GM21737 (cell line): ENCODE results near the gene TBX4.
"Not testable (repeated sequence)": the region's sequence is repeated elsewhere in the genome, so short reads cannot be mapped to it uniquely, and the experiment has no call there.

Experiments used
- ATAC-seq: cut with Tn5 transposase; IDR thresholded peaks from one replicate; pipeline ENCODE4 v1.9.1; 2021; ENCODE audit warnings: mild to moderate bottlenecking, moderate library complexity; ENCODE audit not compliant: unreplicated experiment

Gene TBX4

DNA sequence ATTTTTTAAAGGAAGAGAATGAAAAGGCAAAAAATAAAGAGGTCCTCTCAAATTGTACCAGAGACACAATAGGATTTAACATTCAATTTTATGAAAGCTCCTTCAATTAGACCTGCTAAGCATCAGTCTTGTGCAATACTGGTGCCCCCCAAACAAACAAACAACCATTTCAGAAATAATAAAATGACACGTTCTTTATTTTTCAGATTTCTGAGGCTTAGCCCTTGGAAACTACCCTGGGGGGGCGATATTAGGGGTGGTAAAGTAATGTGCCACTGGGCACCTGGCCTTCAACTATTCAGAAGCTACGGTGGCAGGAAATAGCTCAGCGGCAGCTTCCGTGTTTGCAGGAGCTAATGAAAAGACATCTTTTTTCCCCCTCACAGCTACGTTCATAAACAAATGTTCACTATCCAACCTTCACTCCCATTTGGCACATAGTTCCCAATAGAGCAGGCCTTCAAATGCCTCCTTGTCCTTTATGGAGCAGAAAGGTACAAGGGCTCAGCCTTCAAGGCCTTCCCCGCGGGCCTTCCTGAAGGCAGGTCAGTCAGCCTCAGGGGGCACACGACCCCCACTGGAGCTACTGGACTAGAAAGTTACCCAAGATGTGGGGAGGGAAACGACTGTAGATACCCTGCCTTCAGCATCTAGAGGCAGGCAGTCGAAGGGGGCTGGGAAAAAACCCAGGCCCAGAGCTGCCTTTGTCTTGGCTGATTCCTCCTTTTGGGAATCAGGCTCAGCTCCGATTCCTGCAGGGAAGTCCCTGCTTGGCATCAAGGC is 44.1 kb downstream of the TBX4 start:
- ATAC-seq: no peak

- ATAC-seq: no peak
These were observed 44.9 kb downstream of the TBX4 start for GRCh38 chr17:61496957-61497653.

GRCh38 chr17:61498042-61498994 is 46.1 kb downstream of the TBX4 start:
- ATAC-seq: no peak

GRCh38 chr17:61499632-61500031 is 47.4 kb downstream of the TBX4 start:
- no peak for ATAC-seq

GRCh38 chr17:61500287-61500686 is 48.1 kb downstream of the TBX4 start:
- ATAC-seq: no peak

DNA sequence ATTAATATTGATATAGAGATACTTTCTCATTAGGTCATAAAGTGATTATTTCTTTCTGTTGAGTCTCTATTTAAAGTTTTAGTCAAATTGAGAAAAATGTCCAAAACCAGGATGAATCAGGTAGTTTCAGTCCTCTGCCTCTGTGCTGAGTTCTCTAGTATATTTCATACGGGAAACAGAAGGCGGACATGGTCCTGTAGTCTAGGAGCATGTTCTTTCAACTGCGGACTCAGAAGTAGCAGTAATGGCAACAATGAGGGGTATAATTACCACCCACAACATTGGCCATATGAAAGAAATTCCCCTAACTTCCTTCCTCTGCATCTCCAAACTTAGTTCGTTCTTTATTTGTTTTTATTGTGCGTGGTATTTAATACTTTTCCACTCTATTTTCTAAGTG is 50.1 kb downstream of the TBX4 start:
- no peak for ATAC-seq

GRCh38 chr17:61503961-61504360 is 51.7 kb downstream of the TBX4 start:
- no peak for ATAC-seq

GRCh38 chr17:61504697-61505096 is 52.5 kb downstream of the TBX4 start:
- no peak for ATAC-seq

- no peak for ATAC-seq
These were observed 53.8 kb downstream of the TBX4 start for GRCh38 chr17:61505846-61506627.

- no peak for ATAC-seq
These were observed 55.3 kb downstream of the TBX4 start for GRCh38 chr17:61507383-61508066.

- no peak for ATAC-seq
These were observed 56.7 kb downstream of the TBX4 start for GRCh38 chr17:61508912-61509311.

GRCh38 chr17:61509454-61509853 is 57.2 kb downstream of the TBX4 start:
- ATAC-seq: not testable (repeated sequence)

GRCh38 chr17:61510237-61510636 is 58.0 kb downstream of the TBX4 start:
- ATAC-seq: no peak

GRCh38 chr17:61510991-61511390 is 58.8 kb downstream of the TBX4 start:
- no peak for ATAC-seq

GRCh38 chr17:61511480-61512182 is 59.4 kb downstream of the TBX4 start:
- ATAC-seq: no peak

DNA sequence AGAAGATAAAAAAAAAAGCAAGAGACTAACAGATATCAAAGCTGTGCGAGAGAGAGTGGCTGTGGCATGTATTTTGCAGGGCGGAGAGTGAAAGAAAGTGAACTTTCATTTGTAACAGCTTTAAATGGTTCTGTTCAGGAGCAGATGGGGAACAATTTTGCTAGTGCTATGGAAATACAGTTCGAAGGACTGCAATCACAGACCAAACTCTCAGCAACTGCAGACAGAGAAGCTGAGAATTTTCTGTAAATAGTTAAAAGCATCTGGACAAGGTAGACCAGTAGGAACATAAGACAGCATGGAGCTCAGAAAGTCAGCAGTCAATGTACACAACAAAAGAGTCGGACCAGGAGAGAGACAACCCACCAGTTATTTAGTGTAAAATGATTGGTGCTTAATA is 62.3 kb downstream of the TBX4 start:
- ATAC-seq: no peak

DNA sequence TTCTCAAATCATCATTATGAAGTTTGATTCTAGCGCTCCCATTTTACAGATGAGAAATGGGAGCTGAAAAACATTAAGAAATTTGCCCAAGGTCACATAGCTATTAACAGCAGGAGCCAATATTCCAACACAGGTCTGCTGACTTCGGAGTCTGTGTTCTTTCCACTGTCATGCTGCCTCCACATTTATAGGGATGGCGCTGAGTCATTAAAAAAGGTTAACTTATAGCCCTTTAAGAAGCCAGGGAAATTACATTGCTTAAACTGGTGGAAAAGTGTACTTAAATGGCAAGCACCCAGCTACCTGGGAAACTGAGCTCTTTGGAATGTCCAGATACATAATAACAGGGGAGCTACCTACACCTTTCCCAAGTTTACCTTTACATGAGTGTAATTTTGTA is 65.0 kb downstream of the TBX4 start:
- no peak for ATAC-seq

DNA sequence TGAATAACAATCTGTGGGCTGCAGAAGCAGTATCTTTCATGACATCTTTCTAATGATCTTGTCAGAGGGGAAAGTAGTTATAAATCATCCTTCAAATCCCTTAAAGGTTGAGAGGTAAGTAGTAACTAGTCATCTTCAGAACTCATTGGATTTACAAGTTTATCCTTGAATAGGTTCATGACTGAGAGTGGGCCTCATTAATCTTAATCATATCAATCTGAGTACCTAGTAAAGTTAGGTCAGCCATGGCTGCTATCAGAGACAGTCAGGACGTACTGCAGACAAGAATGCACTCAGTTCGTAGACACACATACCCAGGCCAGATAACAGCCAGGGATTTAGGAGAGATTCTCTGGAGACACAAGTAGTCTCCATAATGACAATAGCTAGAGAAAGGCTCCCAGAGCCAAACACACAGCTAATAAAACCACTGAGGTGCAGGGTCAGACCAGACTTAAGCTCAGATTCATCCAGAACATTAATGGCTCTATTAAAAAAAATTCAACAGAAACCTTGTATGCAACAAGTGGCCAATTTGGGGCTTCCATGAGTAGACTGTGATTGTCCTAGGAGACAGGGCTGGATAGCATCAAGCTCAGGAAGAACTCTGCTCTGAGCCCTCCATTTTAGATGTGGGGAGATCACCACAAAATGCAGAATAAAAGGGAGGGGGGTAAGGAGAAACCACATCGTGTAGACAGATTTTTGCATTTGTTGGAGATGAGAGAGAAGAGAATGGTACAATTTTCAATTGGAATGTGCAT is 65.8 kb downstream of the TBX4 start:
- no peak for ATAC-seq

DNA sequence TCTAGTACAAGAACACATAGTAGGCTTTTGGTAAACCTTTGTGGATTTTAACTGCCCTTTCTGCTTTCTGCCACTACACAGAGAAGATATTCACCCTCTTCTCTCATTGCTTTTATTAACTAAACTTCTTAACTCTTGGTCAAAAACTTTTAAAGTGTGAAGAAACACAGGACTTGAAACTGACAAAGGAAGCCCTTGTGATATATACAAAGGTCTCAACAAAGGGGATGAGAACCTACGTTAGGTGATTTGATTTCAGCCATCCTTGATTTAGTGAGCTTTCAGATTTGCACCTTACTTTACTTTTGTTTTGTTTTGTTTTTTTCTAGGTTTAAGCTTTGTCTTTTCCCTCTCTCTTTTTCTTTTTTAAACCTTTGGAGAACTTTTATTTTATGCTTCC is 66.9 kb downstream of the TBX4 start:
- ATAC-seq: no peak
